ENCODE data around the gene PPP6R2. TPM values are rescaled to one million over a fixed set of nuclear protein-coding genes. Genes with fewer than 3 reads are reported as not detected.
"Not testable (repeated sequence)": the region's sequence is repeated elsewhere in the genome, so short reads cannot be mapped to it uniquely, and the experiment has no call there.

PPP6R2 gene
- total and polyA plus RNA-seq, 5 experiments from 2014 or later: 13.3 to 104 (median 29.1) TPM

DNA sequence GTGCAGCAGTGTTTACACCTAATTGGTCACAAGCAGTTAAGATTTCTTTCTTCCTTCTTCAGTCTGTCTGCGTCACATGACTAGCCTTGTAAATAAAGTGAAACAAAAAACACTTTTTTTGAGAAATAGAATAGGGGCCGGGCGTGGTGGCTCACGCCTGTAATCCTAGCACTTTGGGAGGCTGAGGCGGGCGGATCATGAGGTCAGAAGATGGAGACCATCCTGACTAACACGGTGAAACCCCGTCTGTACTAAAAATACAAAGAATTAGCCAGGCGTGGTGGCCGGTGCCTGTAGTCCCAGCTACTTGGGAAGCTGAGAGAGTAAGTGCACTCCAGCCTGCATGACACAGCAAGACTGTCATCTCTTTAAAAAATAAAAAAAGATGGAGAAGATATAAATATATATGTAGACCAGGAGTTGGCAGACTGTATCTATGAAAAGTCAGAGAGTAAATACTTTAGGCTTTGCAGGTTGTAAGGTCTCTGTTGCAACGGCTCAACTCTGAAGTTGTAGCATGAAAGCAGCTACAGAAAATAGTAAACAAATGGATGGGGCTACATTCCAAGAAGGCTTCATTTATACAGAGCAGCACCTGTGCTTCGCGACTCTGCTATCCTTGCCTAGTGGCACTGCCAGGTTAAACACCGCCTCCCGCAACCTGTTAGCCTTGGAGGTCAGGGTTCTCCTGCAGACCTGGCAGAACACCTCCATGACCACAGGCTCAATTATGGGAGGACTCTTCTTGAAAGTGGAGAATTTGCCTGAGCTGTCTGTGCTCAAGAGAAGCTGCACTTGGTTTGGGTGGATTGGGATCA, 55.9 kb downstream of the PPP6R2 start:
- H3K4me3 Mint-ChIP-seq: peak overlapping the region in 1 of 10 donors; percentile 29
- DNase-seq: no peak
- no peak for ATAC-seq
- POLR2A ChIA-PET: interaction anchor here (0.7 to 1.1 kb wide), 2 partner anchors 114 to 222 kb away, joined by 3 read pairs; no protein-coding TSS in a partner anchor
- peak overlapping the region; percentile 53 to 86 (median 78) for H3K27ac Mint-ChIP-seq
- no peaks in the 10 kb centered on the region for H3K27me3 Mint-ChIP-seq
- H3K4me1 Mint-ChIP-seq: peaks cover 19 to 49% (median 40%) of the 10 kb centered on the region in 4 donors
- H3K9me3 Mint-ChIP-seq: no peaks in the 10 kb centered on the region
- peaks cover 0 to 57% (median 6%) of the 10 kb centered on the region in 3 donors for H3K36me3 Mint-ChIP-seq

DNA sequence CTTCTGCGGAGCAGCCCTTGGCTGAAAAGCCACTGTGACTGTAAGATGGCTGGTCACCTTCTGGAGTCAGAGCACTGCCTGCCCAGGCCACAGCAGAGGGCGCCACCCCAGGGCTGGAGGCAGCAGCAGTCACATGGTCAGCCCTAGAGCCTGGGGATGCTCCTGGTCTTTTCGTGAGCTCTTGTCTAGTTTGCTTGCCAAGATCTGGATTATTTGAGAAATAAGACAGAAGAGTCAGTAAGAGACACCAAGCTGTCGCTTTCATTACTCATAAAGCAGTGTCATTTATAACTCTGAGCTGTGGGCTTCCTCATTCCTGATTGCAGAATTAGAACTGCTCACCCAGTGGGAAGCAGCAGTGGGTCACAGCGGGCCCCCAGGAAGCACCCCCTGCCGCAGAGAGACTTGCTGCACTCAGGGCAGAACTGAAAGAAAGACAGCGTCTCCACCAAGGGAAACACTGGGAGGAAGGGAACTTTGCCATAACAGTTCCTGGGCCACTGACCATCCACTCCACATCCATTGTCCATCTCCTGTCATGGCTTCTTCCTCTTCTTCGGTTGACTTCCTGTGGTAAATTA, 56.7 kb downstream of the PPP6R2 start:
- POLR2A ChIA-PET: interaction anchor here (1.1 kb wide), 1 partner anchor 221 kb away, joined by 3 read pairs; no protein-coding TSS in a partner anchor
- no peaks in the 10 kb centered on the region for H3K9me3 Mint-ChIP-seq
- peak; percentile 33 to 44 for ATAC-seq
- H3K27ac Mint-ChIP-seq: peak overlapping the region; percentile 68 to 90 (median 84)
- peak in 3 of 10 donors; percentile 4 to 14 (median 12) for DNase-seq
- peak overlapping the region in 3 of 10 donors; percentile 6 to 41 (median 24) for H3K4me3 Mint-ChIP-seq
- no peaks in the 10 kb centered on the region for H3K27me3 Mint-ChIP-seq
- H3K4me1 Mint-ChIP-seq: peaks cover 21 to 50% (median 42%) of the 10 kb centered on the region in 4 donors
- peaks cover 0 to 55% (median 5%) of the 10 kb centered on the region in 3 donors for H3K36me3 Mint-ChIP-seq

DNA sequence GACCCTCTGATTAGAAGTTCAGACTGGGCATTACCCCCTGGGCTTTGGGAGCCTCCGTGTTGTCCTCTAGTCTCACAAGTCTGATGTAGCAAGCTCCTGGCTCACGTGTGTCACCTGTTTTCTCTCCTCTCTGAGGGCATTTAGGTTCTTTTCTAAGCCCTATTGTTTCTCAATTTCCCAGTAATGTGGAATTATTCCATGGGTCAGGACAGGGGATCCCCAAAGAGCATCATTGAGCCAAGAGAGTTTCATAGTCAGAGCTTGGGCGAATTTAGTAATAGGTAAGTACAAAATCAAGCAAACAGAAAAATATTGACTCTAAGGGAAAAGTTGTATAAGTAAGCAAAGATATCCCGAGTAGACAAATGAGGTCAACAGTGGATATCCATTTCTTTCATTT, 57.3 kb downstream of the PPP6R2 start:
- Mint-ChIP-seq H3K9me3 (no peaks in the 10 kb centered on the region), H3K4me1 (peaks cover 21 to 48% (median 43%) of the 10 kb centered on the region in 4 donors), H3K27ac (peak overlapping the region; percentile 68 to 90 (median 84)), H3K27me3 (no peaks in the 10 kb centered on the region), H3K4me3 (peak overlapping the region in 3 of 10 donors; percentile 6 to 24 (median 24)), H3K36me3 (peaks cover 0 to 53% (median 0%) of the 10 kb centered on the region in 3 donors)
- POLR2A ChIA-PET: interaction anchor here (1.1 kb wide), 1 partner anchor 220 kb away, joined by 3 read pairs; no protein-coding TSS in a partner anchor
- ATAC-seq (no peak), DNase-seq (no peak)

DNA sequence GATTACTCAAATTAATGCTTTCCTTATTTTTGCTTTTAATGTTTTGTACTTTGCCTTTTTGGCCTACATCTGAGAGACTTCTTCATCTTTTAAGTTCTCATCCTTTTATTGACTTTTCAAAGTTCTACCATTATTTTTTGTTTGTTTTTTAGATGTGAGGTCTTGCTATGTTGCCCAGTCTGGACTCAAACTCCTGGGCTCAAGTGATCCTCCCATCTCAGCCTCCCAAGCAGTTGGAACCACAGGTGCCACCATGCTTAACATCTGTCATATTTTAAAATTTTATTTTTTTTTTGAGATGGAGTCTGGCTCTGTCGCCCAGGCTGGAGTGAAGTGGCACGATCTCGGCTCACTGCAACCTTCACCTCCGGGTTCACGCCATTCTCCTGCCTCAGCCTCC, 57.8 kb downstream of the PPP6R2 start:
- POLR2A ChIA-PET: no interaction called here
- H3K4me3 Mint-ChIP-seq: no peak overlapping the region
- no peaks in the 10 kb centered on the region for H3K27me3 Mint-ChIP-seq
- H3K36me3 Mint-ChIP-seq: peaks cover 0 to 55% (median 0%) of the 10 kb centered on the region in 3 donors
- DNase-seq (no peak), ATAC-seq (no peak)
- H3K9me3 Mint-ChIP-seq: no peaks in the 10 kb centered on the region
- peak overlapping the region in 6 of 10 donors; percentile 18 to 90 (median 78) for H3K27ac Mint-ChIP-seq
- H3K4me1 Mint-ChIP-seq: peaks cover 22 to 48% (median 43%) of the 10 kb centered on the region in 4 donors

DNA sequence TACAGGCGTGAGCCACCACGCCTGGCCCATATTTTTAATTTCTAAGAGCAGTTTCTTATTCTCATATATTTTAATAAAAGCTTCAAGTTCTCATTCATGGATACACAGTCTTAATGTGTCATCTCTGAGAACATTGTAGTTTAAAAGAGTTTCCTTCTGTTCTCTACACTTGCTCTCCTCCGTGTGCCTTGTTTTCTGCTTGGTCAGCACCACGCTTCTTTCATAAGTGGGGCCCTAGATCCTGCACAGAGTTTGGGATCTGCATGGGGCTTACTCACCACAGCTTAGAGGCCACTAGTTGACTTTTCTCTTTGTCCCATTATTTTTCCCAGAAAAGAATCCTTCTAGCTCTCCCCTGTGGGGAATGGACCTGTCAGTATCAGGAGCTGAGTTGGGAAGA, 58.8 kb downstream of the PPP6R2 start:
- ATAC-seq (no peak), DNase-seq (no peak)
- Mint-ChIP-seq H3K27ac (peak overlapping the region in 3 of 10 donors; percentile 20 to 38 (median 31)), H3K27me3 (no peaks in the 10 kb centered on the region), H3K4me3 (no peak overlapping the region), H3K4me1 (peaks cover 21 to 44% (median 40%) of the 10 kb centered on the region in 4 donors), H3K9me3 (no peaks in the 10 kb centered on the region), H3K36me3 (peaks cover 0 to 56% (median 0%) of the 10 kb centered on the region in 3 donors)
- POLR2A ChIA-PET: interaction anchor here (0.7 kb wide), 1 partner anchor 10 kb away, joined by 3 read pairs; no protein-coding TSS in a partner anchor

DNA sequence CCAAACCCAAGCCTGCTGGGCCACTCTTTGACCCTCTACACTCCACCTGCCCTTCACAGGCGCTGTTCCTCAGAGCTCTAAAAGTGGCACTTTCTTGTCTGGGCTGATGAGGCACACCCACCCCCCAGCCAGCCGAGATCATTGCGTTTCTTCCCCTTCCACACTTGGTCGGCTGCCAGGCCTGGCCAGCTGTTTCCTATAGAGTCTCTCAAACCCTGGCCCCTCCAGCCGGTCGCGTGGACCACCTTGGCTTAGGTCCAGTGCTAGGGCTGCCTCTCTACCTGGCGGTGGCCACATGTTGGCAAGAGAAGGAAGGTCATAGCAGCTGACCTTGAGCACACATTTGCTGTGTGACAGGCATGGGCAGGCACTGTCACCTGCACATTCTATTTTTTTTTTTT, 60.6 kb downstream of the PPP6R2 start:
- H3K27ac Mint-ChIP-seq: peak overlapping the region in 4 of 10 donors; percentile 38 to 86 (median 77)
- H3K9me3 Mint-ChIP-seq: no peaks in the 10 kb centered on the region
- POLR2A ChIA-PET: interaction anchor here (0.9 to 1.0 kb wide), 2 partner anchors 42 to 218 kb away, joined by 3 to 5 read pairs; no protein-coding TSS in a partner anchor
- H3K27me3 Mint-ChIP-seq: no peaks in the 10 kb centered on the region
- DNase-seq (no peak), ATAC-seq (no peak)
- peaks cover 0 to 67% (median 3%) of the 10 kb centered on the region in 3 donors for H3K36me3 Mint-ChIP-seq
- H3K4me3 Mint-ChIP-seq: no peak overlapping the region
- H3K4me1 Mint-ChIP-seq: peaks cover 19 to 39% (median 36%) of the 10 kb centered on the region in 4 donors

DNA sequence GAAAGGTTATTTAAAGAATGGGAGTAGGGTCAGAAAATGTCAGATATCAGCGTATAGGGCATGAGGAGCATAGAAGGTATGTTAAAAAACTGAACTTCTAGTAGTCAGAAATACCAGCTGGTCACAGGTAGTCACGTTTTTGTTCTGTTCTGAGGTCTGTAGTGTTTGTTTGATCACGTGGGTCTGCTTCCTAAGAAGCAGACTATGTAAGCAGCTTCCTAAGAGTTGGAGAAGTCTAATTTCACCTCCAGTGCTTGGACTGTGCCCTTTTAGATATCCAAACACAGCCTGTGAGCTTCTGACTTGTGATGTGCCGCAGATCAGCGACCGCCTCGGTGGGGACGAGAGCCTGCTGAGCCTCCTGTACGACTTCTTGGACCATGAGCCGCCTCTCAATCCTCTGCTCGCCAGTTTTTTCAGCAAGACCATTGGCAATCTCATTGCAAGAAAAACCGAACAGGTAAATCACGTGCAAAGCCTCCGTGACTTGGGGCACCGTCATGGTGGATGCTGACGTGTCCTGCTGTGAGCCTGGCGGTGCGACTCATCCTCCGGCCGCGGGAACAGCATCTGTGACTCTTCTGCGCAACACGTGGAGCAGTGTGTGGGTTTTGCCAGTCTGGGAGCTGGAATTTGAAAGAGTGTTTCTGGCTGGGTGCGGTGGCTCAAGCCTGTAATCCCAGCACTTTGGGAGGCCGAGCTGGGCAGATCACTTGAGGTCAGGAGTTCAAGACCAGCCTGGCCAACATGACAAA, 63.5 kb downstream of the PPP6R2 start:
- H3K4me3 Mint-ChIP-seq: no peak overlapping the region
- POLR2A ChIA-PET: no interaction called here
- H3K36me3 Mint-ChIP-seq: peaks cover 0 to 72% (median 3%) of the 10 kb centered on the region in 3 donors
- ATAC-seq: no peak
- H3K27ac Mint-ChIP-seq: peak overlapping the region in 7 of 10 donors; percentile 31 to 79 (median 57)
- no peaks in the 10 kb centered on the region for H3K9me3 Mint-ChIP-seq
- no peak for DNase-seq
- H3K4me1 Mint-ChIP-seq: peaks cover 13 to 23% (median 15%) of the 10 kb centered on the region in 4 donors
- H3K27me3 Mint-ChIP-seq: no peaks in the 10 kb centered on the region

DNA sequence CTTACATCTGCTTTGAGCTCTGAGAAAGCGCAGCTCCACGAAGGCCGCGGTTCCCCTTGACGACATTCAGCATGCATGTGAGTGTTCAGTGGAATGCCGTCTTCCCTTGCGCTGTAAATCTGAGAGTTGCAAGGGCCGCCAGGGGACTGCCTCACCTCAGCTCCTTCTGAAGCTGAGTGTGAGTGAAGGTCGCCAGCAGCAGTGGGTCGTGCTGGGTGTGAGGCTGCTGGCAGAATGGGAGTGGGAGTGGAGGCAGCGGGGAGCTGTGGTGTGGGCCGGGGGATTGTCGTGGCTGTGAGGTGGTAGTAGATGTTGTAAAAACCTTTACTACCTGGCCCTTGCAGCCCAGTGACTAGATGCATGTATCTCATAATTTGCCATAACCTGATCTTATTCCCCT, 65.2 kb downstream of the PPP6R2 start:
- H3K36me3 Mint-ChIP-seq: peaks cover 0 to 61% (median 3%) of the 10 kb centered on the region in 3 donors
- H3K9me3 Mint-ChIP-seq: no peaks in the 10 kb centered on the region
- DNase-seq (no peak), ATAC-seq (no peak)
- POLR2A ChIA-PET: interaction anchor here (0.6 kb wide), 1 partner anchor 19 kb away, joined by 3 read pairs; no protein-coding TSS in a partner anchor
- H3K27ac Mint-ChIP-seq: peak overlapping the region in 3 of 10 donors; percentile 1 to 39 (median 17)
- peaks cover 7 to 11% (median 10%) of the 10 kb centered on the region in 4 donors for H3K4me1 Mint-ChIP-seq
- no peaks in the 10 kb centered on the region for H3K27me3 Mint-ChIP-seq
- H3K4me3 Mint-ChIP-seq: no peak overlapping the region

DNA sequence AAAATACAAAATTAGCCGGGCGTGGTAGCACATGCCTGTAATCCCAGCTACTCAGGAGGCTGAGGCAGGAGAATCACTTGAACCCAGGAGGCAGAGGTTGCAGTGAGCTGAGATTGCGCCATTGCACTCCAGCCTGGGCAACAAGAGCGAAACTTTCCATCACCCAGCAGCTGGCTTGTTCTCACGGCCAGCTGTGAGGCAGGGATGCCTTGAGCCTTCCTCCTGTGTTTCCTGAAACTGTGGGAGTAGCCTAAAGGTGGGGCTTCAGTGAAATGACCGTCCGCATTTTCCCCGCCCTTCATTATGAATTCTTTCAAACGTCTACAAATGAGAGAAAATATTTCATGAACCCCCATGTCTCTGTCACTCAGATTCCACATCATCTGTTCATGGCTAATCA, 65.8 kb downstream of the PPP6R2 start:
- H3K27ac Mint-ChIP-seq, DNase-seq, H3K27me3 Mint-ChIP-seq, H3K9me3 Mint-ChIP-seq, ATAC-seq, H3K4me3 Mint-ChIP-seq: not testable (repeated sequence)
- Mint-ChIP-seq H3K36me3 (peaks cover 0 to 64% (median 3%) of the 10 kb centered on the region in 3 donors), H3K4me1 (peaks cover 2 to 13% (median 6%) of the 10 kb centered on the region in 4 donors)
- POLR2A ChIA-PET: interaction anchor here (0.6 kb wide), 1 partner anchor 18 kb away, joined by 3 read pairs; no protein-coding TSS in a partner anchor

DNA sequence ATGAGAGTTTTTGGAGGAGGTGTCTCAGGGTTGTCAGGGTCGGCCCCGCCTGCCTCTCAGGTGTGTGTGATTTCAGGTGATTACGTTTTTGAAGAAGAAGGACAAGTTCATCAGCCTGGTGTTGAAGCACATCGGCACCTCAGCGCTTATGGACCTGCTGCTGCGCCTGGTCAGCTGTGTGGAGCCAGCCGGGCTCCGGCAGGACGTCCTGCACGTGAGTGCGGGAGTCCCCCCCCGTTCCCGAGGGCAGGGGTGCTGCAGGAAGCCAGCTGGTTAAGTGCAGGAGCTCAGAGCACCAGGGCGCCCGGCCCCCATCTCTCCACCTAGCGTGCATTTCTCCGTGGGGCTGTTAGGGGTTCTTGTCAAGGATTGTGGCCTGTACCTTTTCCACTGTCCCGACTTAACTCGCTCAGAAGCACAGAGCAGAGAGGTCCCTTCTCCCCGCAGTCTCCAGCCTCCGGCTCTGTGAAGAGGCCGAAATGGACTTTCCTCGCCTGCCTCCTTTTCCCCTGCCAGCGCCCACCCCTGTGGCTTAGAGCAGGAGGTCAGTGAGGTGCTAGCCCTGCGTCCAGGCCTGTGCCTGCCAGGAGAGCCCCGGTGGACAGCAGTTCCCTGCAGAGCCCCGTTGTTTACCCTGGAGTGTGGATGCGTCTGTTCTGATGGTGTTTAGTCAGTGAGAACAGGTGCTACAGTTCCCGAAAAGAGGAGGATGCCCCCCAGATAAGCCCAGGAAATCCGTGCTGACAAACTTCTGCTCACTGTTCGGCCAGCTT, 71.5 kb downstream of the PPP6R2 start:
- H3K27me3 Mint-ChIP-seq: no peaks in the 10 kb centered on the region
- peaks cover 0 to 77% (median 8%) of the 10 kb centered on the region in 3 donors for H3K36me3 Mint-ChIP-seq
- peak in 1 of 10 donors; percentile 24 for DNase-seq
- no peak overlapping the region for H3K4me3 Mint-ChIP-seq
- no peaks in the 10 kb centered on the region for H3K9me3 Mint-ChIP-seq
- H3K27ac Mint-ChIP-seq: no peak overlapping the region
- H3K4me1 Mint-ChIP-seq: peaks cover 0 to 3% (median 0%) of the 10 kb centered on the region in 4 donors
- POLR2A ChIA-PET: no interaction called here
- ATAC-seq: no peak

DNA sequence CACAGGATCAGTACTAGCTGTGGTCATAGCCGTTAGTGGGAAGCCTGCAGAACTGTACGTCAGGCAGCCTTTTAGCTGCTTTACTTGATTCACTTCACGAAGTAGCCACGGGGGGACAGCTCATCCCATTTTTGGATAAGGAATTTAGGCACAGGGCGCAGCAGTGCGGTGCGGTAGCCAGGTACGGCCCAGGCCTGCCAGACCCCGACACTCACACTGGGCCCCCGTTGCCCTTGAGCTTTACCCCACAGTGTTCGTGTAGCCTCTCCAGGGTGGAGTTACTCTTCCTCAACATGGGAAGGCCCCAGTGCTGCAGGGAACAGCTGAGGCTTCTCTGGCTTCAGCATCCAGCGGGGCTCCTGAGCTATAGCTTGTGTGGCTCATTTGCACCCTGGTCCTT, 72.3 kb downstream of the PPP6R2 start:
- Mint-ChIP-seq H3K9me3 (no peaks in the 10 kb centered on the region), H3K36me3 (peaks cover 0 to 78% (median 15%) of the 10 kb centered on the region in 3 donors), H3K4me3 (no peak overlapping the region), H3K4me1 (peaks cover 0 to 3% (median 0%) of the 10 kb centered on the region in 4 donors), H3K27ac (no peak overlapping the region), H3K27me3 (no peaks in the 10 kb centered on the region)
- DNase-seq: peak in 1 of 10 donors; percentile 26
- POLR2A ChIA-PET: no interaction called here
- no peak for ATAC-seq

All from naive thymus-derived CD8-positive, alpha-beta T cell (primary cell).